Left ventricle myocardium superior (tissue), 1 donor: ENCODE results near the gene MAP3K4. TPM values are rescaled to one million over a fixed set of nuclear protein-coding genes. Genes with fewer than 3 reads are reported as not detected.

ENCODE experiments used
- ATAC-seq: fragments of 200-7000 bp; cut with Tn5 transposase; one replicate; pipeline ENCODE4 v1.9.1; 2020; ENCODE audit warnings: mild to moderate bottlenecking, moderate library complexity
- DNase-seq: peaks from one replicate; pipeline ENCODE4 v3.0.0-alpha.2; 2020
- intact Hi-C: fragments of 100-400 bp; cut with micrococcal nuclease; formaldehyde crosslinking; loops from one replicate; pipeline ENCODE4 v1.11.0; 2022
- total RNA-seq: library from RNA; stranded (reverse); fragmentation: NEBNext Ultra II Directional; extraction: Animal tissue kit (Norgen Biotek cat#: 25700); gene quantifications from one replicate; pipeline ENCODE4 v1.2.1, GENCODE V29; 2021
- donor health status: DM: no; HTN: yes; CAD: no; lungs with severe emphysema.

Gene MAP3K4
- total RNA-seq, 1 donor from 2014 or later, result 43.6 TPM

DNA sequence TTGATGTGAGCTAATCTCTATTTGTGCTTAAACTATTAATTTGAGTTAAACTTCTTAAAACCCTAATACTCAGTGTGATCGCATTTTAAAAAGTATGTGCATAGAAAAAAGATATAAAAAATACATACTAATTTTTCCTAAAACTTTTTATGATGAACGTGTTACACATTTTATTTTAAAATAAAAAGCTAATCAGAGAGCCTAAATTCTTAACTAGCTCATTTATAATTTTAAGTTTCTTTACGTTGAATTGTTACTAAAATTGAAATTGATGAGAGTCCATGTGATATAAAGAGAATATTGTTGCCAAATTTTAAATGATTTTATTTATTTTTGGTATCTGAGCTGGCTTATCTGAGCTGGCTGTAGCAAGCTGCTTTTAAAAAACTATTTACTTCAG lies 6.6 kb downstream of the MAP3K4 start:
- DNase-seq (no peak), ATAC-seq (no peak)
- intact Hi-C loops, result no loop called here

DNA sequence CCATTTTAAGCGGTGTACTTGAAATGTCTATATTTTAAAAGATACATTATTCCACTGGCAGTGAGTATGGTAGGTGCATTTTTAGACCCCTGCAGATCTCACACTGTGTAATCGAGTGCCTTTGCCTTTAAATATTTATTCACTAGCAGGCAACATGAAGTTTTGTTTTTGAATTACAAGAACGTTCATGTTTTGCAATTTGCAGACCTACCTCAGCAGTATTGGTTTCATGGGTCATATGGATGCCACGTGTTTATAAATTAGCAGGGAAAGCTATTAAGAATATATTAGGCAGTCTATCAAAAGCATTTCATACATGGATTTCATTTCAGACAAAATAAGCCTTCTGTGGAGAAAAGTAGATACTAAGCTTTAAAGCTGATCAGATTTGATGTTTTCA lies 7.2 kb downstream of the MAP3K4 start:
- ATAC-seq (no peak), DNase-seq (no peak)
- intact Hi-C loops, result no loop called here

DNA sequence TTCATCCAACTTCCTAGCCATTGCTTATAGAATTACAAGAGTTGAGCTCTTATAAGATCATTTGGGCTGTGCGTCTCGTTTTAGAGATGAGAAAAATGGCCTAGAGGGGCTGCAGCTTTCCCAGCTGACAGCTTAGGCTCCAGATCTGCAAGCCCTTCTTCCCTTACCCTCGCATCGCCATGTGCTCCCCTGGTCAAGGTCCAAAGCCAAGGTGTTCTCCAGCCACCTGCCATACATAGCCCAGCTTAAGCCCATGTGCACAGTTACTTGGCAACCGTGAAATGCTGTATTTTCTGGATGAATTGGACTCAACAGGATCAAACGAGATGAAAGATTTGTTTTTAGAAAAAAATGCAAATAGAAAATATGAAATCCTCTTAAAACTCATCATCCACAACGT lies 7.9 kb downstream of the MAP3K4 start:
- DNase-seq (no peak), ATAC-seq (peak; percentile 28)
- intact Hi-C loops, result no loop called here

DNA sequence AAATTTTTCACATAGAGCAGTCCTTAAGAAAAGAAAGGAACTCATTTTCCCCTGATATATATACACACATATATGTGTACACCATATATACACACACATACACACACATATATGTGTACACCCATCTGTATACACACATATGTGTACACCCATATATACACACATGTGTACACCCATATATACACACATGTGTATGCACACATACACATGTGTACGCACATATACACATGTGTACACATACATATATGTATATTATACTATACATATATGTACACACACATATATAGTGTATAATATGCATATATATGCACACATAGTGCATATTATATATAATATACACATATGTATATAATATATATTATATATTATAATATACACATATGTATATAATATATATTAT lies 9.1 kb downstream of the MAP3K4 start:
- intact Hi-C loops, result no loop called here
- ATAC-seq (no peak), DNase-seq (no peak)

DNA sequence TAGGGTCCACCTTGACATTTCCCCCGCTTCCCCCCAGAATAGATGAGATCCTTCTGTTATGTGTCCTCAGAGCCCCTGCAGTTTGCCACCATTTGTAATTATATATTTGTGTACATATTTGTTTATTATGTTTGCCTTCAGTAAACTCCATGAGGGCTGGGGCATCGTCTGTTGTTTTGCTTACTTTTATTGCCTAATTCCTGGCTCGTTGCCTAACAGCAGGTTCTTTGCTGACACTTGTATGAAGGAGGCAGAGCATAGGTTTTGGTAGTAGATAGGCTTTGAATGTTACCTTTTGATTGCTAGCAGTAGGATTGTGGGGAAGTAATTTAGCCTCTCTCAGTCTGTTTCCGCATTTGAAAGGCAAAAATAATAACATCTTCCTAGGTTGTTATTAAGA lies 9.9 kb downstream of the MAP3K4 start:
- intact Hi-C loops, result no loop called here
- DNase-seq (no peak), ATAC-seq (no peak)

DNA sequence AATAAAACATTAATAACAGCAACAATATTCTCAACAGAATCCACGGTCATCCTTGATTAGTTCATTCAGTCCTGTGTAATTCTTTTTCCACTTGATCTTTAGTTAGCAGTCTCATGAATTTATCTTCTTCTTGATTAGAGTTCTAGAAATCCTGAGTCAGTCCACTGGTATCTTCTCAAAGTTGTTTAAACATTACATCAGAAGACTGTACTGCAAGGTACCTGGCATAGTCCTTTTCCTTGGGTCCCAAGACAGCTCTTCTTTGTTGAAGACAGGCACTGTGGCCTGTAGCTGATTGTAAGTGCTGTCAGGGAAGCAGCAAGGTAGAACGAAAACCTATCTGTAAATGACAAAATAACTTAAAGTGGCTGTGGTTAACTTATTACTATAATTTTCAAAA lies 11.8 kb downstream of the MAP3K4 start:
- ATAC-seq (no peak), DNase-seq (no peak)
- intact Hi-C loops, result no loop called here

DNA sequence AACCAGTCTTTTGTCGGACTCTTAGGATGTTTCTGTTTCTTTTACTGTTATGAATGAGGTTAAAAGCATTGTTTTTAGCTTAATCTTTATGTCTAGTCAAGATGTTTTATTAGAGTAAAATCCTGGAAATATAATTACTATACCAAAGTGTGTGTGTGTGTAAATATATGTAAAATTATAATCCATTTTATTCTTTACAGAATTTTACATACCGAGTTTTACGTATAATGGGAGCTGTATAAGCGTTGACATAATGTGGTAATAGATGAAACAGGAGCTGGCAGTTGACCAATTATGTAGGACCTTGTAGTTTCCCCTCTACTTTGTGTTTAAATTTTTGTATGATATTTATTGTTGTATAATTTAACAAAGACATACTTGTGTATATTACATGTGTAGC lies 16.7 kb downstream of the MAP3K4 start:
- intact Hi-C loops, result no loop called here
- no peak for ATAC-seq
- no peak for DNase-seq

DNA sequence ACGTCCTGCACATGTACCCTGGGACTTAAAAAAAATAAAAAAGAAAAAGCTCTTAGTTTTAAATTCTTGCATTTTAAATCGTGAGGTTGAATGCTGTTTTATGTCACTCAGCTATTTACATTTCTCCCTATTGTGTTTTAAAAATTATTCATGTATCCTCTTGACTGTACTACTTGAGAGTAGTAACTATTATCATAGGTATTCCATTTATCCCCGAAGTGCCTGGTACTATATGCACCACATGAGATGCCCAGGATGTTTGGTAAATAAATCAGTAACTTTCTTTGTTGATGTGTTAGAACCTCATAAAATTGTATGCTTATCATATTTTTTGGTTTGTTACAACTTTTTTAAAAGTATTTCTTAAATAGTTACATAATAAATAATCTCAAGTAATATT lies 18.4 kb downstream of the MAP3K4 start:
- intact Hi-C loops, result no loop called here
- ATAC-seq (no peak), DNase-seq (no peak)

DNA sequence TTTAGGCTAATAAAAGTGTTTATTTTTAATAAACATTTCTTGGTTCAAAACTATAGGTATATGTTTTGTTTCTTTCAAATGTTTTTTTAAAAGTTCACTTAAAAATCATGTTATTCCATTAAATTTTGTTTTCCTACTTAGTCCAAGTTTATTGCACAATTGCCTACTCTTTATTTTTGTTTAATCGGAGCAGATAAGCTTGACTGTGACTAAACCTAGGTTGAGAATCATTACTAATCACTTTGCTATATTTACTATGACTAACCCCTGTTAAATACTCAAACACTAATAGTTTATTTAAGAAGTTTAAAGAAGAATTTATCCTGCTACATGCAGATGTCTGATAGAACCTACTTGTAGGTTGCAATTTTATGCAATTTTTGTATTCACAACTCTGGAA lies 18.8 kb downstream of the MAP3K4 start:
- ATAC-seq (peak; percentile 45), DNase-seq (no peak)
- intact Hi-C loops, result no loop called here

DNA sequence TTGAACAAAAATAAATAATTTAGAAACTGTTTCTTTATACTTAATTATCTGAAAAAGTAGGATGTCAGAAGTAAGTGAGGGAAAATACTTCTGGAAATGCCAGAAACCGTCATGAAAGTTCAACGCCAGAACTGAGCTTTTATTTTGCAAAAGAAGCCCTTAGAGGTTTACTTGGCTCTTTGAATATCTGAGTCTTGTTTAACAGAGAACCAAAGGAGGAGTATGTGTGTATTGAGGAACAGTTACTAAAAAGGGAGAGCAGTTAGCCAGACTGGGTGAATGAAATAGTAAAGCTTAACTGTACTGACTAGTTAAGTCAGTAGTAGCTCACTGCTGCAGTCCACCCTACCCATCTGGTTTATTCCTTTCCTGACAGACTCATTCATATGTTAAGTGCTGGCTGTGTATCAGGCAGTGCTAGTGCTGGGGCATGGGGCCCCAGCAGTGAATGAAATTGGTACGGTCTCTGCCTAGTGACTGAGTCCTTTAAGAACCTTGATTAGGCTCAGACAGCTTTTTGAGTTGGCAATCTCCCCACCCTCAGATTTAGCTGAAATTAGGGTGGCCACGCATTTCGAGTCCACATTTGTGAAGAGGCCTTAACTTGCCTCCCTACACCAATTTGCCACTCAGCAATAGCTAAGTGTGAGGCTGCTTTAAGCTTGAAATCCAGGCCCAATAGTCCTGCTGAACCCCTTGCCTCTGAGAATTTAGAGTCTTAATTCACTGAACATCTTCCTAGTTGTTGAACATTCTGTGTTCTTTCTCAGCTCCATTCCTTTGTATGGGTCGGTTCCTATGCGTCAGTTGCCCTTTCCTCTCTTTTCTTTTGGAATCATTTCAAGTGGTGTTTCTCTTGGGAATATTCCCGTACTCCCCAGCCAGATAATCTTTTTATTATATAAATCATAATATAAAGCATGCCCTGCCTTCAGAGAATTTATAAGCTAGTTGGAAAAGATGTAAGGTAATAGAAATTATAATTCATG lies 20.2 kb downstream of the MAP3K4 start:
- intact Hi-C loops, result no loop called here
- ATAC-seq, result peak; percentile 74

DNA sequence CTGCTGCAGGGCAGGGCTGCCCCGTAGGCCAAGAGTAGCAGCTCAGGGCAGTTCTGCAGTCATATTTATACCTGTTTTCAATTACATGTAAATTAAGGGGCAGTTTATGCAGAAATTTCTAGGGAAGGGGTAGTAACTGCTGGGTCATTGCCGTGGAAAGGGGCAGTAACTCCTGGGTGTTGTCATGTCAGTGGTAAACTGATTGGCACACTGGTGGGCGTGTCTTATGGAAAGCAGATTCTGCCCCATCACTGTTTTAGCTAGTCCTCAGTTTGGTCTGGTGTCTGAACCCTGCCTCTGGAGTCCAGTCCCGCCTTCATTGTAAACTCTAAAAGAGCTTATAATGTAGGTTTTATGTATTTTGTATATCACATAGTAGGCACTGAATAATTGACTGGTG lies 22.1 kb downstream of the MAP3K4 start:
- ATAC-seq, result no peak
- DNase-seq, result no peak
- intact Hi-C loops, result no loop called here

More for the DNA sequence above, 20.2 kb downstream of the MAP3K4 start:
- no peak for DNase-seq

DNA sequence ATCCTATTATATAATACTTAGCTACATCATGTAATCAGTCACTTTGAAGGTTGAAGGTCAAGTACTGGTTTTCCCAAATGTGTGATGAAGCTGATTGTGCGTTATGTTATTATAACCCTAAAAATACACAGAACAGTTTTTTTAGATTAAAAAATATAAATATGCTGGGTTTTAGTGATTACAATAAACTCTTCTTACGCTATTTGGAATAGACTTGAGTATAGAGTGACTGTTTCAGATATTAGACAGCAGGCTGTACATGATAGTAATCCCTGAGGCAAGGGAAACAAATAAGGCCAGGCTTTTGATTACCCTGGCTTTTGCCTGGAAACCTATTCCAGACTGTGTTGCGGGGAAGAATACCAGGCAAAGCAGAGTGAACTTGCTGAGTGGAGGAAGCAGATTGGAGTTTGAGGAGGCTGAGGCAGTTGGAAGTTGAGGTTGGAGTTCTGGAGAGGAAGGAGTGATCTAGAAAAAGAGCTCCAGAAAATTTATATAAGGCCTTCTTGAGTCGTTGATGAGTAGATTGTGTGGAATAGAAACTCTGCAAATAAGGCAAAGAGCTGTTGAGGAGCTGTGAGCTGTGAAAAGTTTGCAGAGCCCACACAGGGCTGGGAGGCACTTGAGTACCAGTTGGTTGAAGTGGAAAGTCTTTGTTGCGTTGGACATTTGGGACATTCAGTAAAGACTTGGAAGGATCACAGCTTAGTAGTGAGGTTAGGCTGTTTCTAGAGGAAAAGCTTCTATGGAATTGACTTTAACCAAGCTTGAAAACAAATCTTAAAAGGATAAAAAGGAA lies 26.4 kb downstream of the MAP3K4 start:
- intact Hi-C loops, result no loop called here
- DNase-seq, result no peak
- no peak for ATAC-seq

DNA sequence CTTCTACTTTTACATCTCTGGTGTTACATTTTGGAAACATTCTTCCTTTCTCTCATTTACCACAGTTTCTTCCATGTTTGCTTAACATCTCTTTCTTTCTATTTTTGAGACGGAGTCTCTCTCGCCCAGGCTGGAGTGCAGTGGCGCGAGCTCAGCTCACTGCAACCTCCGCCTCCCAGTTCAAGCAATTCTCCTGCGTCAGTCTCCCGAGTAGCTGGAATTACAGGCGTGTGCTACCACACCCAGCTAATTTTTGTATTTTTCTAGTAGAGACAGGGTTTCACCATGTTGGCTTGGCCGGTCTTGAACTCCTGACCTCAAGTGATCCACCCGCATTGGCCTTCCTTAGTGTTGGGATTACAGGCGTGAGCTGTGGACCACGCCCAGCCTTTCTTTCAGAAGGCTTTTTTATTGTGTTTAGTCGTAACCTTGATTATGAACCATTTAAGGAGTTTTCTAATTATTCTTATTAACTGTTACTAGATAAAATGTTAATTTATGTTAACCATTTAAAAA lies 27.8 kb downstream of the MAP3K4 start:
- intact Hi-C loops, result no loop called here
- ATAC-seq, result no peak

DNA sequence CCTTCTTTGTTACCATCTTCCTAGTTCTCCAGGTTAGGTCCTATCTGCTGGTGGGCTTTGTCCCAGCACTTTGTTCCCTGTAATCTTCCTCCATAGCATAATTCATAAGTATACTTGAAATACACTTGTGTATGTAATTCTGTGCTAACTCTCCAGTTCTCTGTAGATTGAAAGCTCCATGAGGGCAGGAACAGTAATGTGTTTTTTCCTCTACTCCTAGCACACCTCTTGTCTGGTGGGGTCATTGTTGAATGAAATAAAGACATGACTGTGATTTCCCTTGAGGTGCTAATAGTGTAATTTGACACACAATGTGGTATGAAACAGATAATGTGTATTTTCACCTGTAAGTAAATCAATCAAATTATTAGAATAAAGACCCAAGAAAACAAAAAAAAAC lies 30.0 kb downstream of the MAP3K4 start:
- no peak for DNase-seq
- ATAC-seq, result no peak
- intact Hi-C loops, result no loop called here

More for the DNA sequence above, 27.8 kb downstream of the MAP3K4 start:
- DNase-seq, result no peak

DNA sequence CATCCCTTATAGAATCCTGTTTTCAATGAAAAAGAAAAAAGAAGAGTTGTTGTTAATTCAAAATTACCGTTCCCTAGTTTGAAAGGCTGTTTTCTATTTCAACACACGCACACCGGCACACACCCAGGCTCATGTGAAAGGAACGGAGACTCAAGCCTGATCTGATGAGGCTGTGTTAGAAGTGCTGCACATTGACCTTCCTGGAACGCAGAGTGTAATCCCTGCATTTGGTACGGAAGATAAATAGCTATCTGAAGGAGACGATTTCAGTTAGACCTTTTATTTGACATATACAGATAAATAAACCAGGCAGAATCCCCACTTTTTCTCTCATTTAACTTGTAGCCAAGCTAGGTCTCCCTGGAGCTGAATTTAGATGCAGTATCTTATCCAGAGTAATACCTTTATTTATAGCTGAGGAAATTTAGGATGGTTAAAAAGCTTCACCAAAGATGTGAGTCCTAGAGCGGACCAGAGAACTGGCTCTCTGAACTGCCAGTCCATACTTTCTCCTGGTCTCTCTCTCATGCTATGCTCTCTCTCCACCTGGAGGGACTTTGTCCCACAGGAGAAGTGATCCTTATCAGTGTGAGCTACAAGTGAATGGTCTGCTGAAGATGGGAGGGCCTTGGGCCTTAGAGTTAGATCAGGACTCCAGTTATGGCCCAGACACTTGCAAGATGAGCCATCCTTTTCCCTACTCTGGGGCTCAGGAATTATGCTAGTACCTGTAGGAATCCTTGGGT lies 30.6 kb downstream of the MAP3K4 start:
- ATAC-seq (peak; percentile 61), DNase-seq (no peak)
- intact Hi-C loops, result no loop called here

DNA sequence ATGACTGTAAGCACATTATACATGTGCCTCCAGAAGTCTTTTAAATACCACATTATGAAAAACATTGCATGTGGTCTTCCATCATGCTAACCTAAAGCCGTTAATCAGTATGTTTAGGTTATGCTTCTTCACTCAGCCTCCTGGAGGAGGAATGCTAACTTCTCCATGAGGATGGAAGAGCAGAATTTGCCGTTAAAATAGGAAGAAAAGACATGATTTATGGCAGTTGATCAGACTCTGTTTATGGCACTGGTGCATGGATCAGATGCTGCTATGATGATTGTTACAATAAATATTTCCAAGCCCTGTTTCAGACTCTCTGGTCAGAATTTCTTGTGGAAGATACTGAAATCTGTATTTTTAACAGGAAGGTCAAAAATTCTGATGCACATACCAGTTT lies 31.7 kb downstream of the MAP3K4 start:
- intact Hi-C loops, result no loop called here
- DNase-seq, result no peak
- no peak for ATAC-seq

DNA sequence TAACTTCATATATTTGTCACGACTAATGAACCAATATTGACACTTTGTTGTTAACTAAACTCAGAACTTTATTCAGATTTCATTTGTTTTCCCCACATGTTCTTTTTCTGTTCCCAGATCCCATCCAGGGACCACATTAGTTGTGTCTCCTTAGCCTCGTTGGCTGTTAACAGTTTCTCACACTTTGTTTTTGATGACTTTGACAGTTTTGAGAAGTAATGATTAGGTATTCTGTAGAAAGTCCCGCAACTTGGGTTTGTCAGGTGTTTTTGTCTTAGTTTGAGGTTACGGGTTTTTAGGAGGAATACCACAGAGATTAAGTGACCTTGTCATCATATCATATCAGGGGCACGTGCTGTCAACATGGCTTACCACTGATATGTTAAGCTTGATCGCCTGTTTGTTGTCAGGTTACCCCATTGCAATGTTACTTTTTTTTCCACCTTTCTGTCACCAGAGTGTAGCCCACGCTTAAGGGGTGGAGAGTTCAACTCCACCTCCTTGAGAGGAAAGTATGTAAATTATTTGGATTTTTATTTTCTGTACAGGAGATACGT lies 32.9 kb downstream of the MAP3K4 start:
- no peak for DNase-seq
- intact Hi-C loops, result no loop called here

DNA sequence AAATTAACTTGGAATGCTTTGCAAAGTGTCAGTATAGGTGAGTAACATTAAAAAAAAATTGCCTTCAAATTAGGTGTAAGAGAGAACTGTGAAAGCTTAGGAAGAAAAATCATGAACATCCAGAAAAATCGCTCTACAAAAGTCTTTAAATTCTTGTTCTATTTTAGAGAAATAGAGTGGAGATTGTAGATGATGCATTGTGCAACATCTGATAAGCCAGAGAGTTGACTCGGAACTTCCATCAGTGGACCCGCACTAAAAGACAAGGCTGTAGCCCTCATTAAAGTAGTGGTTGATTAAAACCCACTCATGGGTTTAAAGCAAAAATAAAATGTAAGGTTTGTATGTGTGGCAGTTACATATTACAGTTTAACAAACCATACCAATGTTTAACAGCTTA lies 35.8 kb downstream of the MAP3K4 start:
- ATAC-seq (no peak), DNase-seq (no peak)
- intact Hi-C loops, result no loop called here

More for the DNA sequence above, 32.9 kb downstream of the MAP3K4 start:
- ATAC-seq, result no peak

DNA sequence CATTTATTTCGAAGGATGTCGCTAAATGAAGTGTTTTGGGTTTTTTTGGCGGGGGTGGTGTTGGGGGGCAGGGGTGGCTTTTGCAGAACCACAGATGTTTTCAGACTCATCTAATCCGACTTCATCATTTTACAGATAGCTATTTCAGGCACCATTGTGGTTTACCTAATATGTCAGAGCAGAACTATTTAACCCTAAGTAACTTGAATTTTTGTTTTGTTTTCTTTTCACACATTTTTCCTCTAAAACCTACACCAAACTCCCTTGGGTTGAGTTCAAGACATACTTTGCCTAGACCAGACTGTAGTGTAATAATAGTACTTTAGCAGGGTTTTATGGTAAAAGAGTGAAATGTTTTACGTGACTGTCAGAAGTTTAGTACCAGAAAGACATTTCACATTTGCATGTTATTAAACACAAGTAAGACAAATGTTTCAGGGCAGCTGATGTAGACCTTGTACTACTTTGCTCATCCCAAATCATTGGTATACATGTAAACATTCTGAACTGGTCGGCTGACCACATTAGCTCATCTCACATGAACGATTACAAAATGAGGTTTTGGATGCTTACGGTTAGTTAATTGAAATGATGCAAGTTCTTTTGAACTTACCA lies 37.7 kb downstream of the MAP3K4 start:
- intact Hi-C loops, result no loop called here
- ATAC-seq, result no peak
- no peak for DNase-seq
